ENCODE results near the gene RPL41. TPM values are rescaled to one million over a fixed set of nuclear protein-coding genes. Genes with fewer than 3 reads are reported as not detected.

The RPL41 gene
- total RNA-seq, 1 donor from 2014 or later, result 3,078 TPM

GRCh38 chr12:56127888-56128669, 11.6 kb downstream of the RPL41 start, which contains the start of gene ESYT1:
Gene ESYT1 (plus strand): TSS chr12:56128267. CDS start chr12:56128320, 53 bp downstream.
- Histone ChIP-seq H3K27ac (ENCODE audit: low read depth, low read length) (peak within 1 kb of the TSS; percentile 59), H3K27me3 (ENCODE audit: insufficient read depth, low read length) (no peaks in the 10 kb centered on the region), H3K9me3 (ENCODE audit: insufficient read depth, low read depth, low read length) (no peaks in the 10 kb centered on the region), H3K4me1 (ENCODE audit: insufficient read depth, low read length) (peaks cover 13% of the 10 kb centered on the region), H3K9ac (ENCODE audit: low read length) (peak within 1 kb of the TSS; percentile 84), H4K20me1 (ENCODE audit: insufficient read depth, low read length) (peaks cover 19% of the 10 kb centered on the region), H2AFZ (ENCODE audit: low read depth, low read length) (peak within 1 kb of the TSS; percentile 49), H3K4me2 (ENCODE audit: low read length) (peak within 1 kb of the TSS; percentile 90), H3K79me2 (ENCODE audit: insufficient read depth, low read length) (peaks cover 49% of the 10 kb centered on the region), H3K36me3 (ENCODE audit: insufficient read depth, low read length) (peaks cover 11% of the 10 kb centered on the region), H3K4me3 (ENCODE audit: insufficient read depth, low read depth, low read length) (peak within 1 kb of the TSS; percentile 81)
- FAIRE-seq, result no peak
- Mint-ChIP-seq H3K36me3 (ENCODE audit: low read depth, unreplicated experiment) (peaks cover 11% of the 10 kb centered on the region), H3K4me1 (ENCODE audit: low read depth, unreplicated experiment) (peaks cover 22% of the 10 kb centered on the region), H3K9me3 (ENCODE audit: unreplicated experiment) (no peaks in the 10 kb centered on the region), H3K27me3 (ENCODE audit: low read depth, unreplicated experiment) (no peaks in the 10 kb centered on the region), H3K4me3 (ENCODE audit: unreplicated experiment) (peak within 1 kb of the TSS; percentile 98), H3K27ac (ENCODE audit: unreplicated experiment) (peak within 1 kb of the TSS; percentile 97)
- no peak for TF ChIP-seq EZH2 (IDR thresholded peaks at IDR 0.05; ENCODE audit: insufficient read depth, low read length)
- TF ChIP-seq CTCF (IDR thresholded peaks at IDR 0.05; ENCODE audit: insufficient read depth, low read depth, low read length), result no peak
- DNase-seq (ENCODE audit: low read depth), result peak; percentile 99

GRCh38 chr12:56128670-56129205, 12.3 kb downstream of the RPL41 start:
- H3K4me2 ChIP-seq (ENCODE audit: low read length), result peak overlapping the region; percentile 90
- no peak for TF ChIP-seq EZH2 (IDR thresholded peaks at IDR 0.05; ENCODE audit: insufficient read depth, low read length)
- TF ChIP-seq CTCF (IDR thresholded peaks at IDR 0.05; ENCODE audit: insufficient read depth, low read depth, low read length), result no peak
- peak overlapping the region; percentile 49 for H2AFZ ChIP-seq (ENCODE audit: low read depth, low read length)
- peaks cover 19% of the 10 kb centered on the region for H4K20me1 ChIP-seq (ENCODE audit: insufficient read depth, low read length)
- H3K36me3 ChIP-seq (ENCODE audit: insufficient read depth, low read length), result peaks cover 17% of the 10 kb centered on the region
- Mint-ChIP-seq H3K27me3 (ENCODE audit: low read depth, unreplicated experiment) (no peaks in the 10 kb centered on the region), H3K4me1 (ENCODE audit: low read depth, unreplicated experiment) (peaks cover 22% of the 10 kb centered on the region), H3K36me3 (ENCODE audit: low read depth, unreplicated experiment) (peaks cover 14% of the 10 kb centered on the region), H3K27ac (ENCODE audit: unreplicated experiment) (peak overlapping the region; percentile 97), H3K4me3 (ENCODE audit: unreplicated experiment) (peak overlapping the region; percentile 98), H3K9me3 (ENCODE audit: unreplicated experiment) (no peaks in the 10 kb centered on the region)
- H3K9me3 ChIP-seq (ENCODE audit: insufficient read depth, low read depth, low read length), result no peaks in the 10 kb centered on the region
- peaks cover 13% of the 10 kb centered on the region for H3K4me1 ChIP-seq (ENCODE audit: insufficient read depth, low read length)
- FAIRE-seq (no peak), DNase-seq (ENCODE audit: low read depth) (no peak)
- peak overlapping the region; percentile 84 for H3K9ac ChIP-seq (ENCODE audit: low read length)
- H3K27me3 ChIP-seq (ENCODE audit: insufficient read depth, low read length), result no peaks in the 10 kb centered on the region
- H3K27ac ChIP-seq (ENCODE audit: low read depth, low read length), result peak overlapping the region; percentile 58
- H3K4me3 ChIP-seq (ENCODE audit: insufficient read depth, low read depth, low read length), result peak overlapping the region; percentile 81
- H3K79me2 ChIP-seq (ENCODE audit: insufficient read depth, low read length), result peaks cover 49% of the 10 kb centered on the region
